Activated CD4-positive, alpha-beta T cell treated with anti-CD3 and anti-CD28 coated beads for 36 hours (primary cell): ENCODE data around the gene MYO1E. TPM values are rescaled to one million over a fixed set of nuclear protein-coding genes. Genes with fewer than 3 reads are reported as not detected.

Experiments
- ATAC-seq: fragments of 200-7000 bp; cut with Tn5 transposase; one replicate; pipeline ENCODE4 v1.10.0; 2021; ENCODE audit warnings: mild to moderate bottlenecking, moderate library complexity
- CTCF ChIA-PET: fragments of 350-600 bp; sonication (Branson Sonifier 250); formaldehyde crosslinking; loops from one replicate; lab custom pipeline; 2021; ENCODE audit warnings: antibody characterized with exemption; lab: Charles Lee
- POLR2A ChIA-PET: fragments of 350-600 bp; sonication (Branson Sonifier 250); formaldehyde crosslinking; loops from one replicate; lab custom pipeline; 2021; ENCODE audit warnings: antibody characterized with exemption, inconsistent platforms; lab: Charles Lee
- DNase-seq: peaks from one replicate; pipeline ENCODE4 v3.0.0-alpha.2; 2020
- H3K27ac Mint-ChIP-seq: one replicate; pipeline ENCODE4 v1.8.0; 2021; ENCODE audit warnings: mixed read lengths
- H3K27me3 Mint-ChIP-seq: one replicate; pipeline ENCODE4 v1.8.0; 2021; ENCODE audit warnings: mixed read lengths
- H3K36me3 Mint-ChIP-seq: one replicate; pipeline ENCODE4 v1.8.0; 2021; ENCODE audit warnings: low read depth, mixed read lengths
- H3K4me1 Mint-ChIP-seq: one replicate; pipeline ENCODE4 v1.8.0; 2021; ENCODE audit warnings: mixed read lengths
- H3K4me3 Mint-ChIP-seq: one replicate; pipeline ENCODE4 v1.8.0; 2021; ENCODE audit warnings: mild to moderate bottlenecking, moderate library complexity, mixed read lengths
- H3K9me3 Mint-ChIP-seq: one replicate; pipeline ENCODE4 v1.8.0; 2021; ENCODE audit warnings: low read depth, mixed read lengths
- intact Hi-C, 2 experiments: fragments of 100-400 bp; cut with DNase I in 1 of 2; cut with micrococcal nuclease in 1 of 2; formaldehyde crosslinking; loops; one replicate each; pipeline versions ENCODE4 v1.14.2 to v1.15.1; 2022 to 2024; cut with DNase I, micrococcal nuclease
- total RNA-seq, 2 experiments: library from RNA; stranded (reverse); gene quantifications; one replicate each; pipeline ENCODE4 v1.2.3, GENCODE V29; 2021

MYO1E gene
- total RNA-seq, result 10 to 100 TPM in 1 of 2 experiments, 1 to 10 TPM in 1; 8.0 to 12.6 TPM

GRCh38 chr15:59372352-59373211 is at the start of gene MYO1E:
MYO1E (minus strand) TSS chr15:59372871; CDS start chr15:59372500, 371 bp downstream.
- ChIA-PET POLR2A (no interaction called here), CTCF (interaction anchor here (1.5 kb wide), 1 partner anchor 12 kb away, joined by 4 read pairs; no protein-coding TSS in a partner anchor)
- Mint-ChIP-seq H3K4me3 (peak within 1 kb of the TSS; percentile 78), H3K27me3 (peaks cover 47% of the 10 kb centered on the region), H3K9me3 (no peaks in the 10 kb centered on the region), H3K4me1 (peaks cover 14% of the 10 kb centered on the region), H3K27ac (peak within 1 kb of the TSS; percentile 51), H3K36me3 (no peaks in the 10 kb centered on the region)
- ATAC-seq, result peak; percentile 75
- intact Hi-C loops, result loop anchor here (5.0 to 10.0 kb wide), 2 partner anchors 125 to 128 kb away; no protein-coding TSS in a partner anchor
- peak; percentile 47 for DNase-seq

- intact Hi-C loops, result no loop called here
- Mint-ChIP-seq H3K4me3 (no peak overlapping the region), H3K27me3 (peaks cover 21% of the 10 kb centered on the region), H3K36me3 (no peaks in the 10 kb centered on the region), H3K9me3 (no peaks in the 10 kb centered on the region), H3K27ac (no peak overlapping the region), H3K4me1 (peaks cover 4% of the 10 kb centered on the region)
- ChIA-PET POLR2A (no interaction called here), CTCF (interaction anchor here (0.8 kb wide), 1 partner anchor 9 kb away, joined by 4 read pairs; no protein-coding TSS in a partner anchor)
- DNase-seq (no peak), ATAC-seq (no peak)
Observed at GRCh38 chr15:59420986-59421618, 48.4 kb upstream of the MYO1E start.

GRCh38 chr15:59420108-59420507 is 47.4 kb upstream of the MYO1E start:
- Mint-ChIP-seq H3K4me3 (no peak overlapping the region), H3K9me3 (no peaks in the 10 kb centered on the region), H3K27me3 (peaks cover 25% of the 10 kb centered on the region), H3K27ac (no peak overlapping the region), H3K36me3 (no peaks in the 10 kb centered on the region), H3K4me1 (peaks cover 4% of the 10 kb centered on the region)
- ATAC-seq (peak; percentile 78), DNase-seq (peak; percentile 11)
- ChIA-PET POLR2A (no interaction called here), CTCF (interaction anchor here (0.7 to 1.0 kb wide), 2 partner anchors 15 to 186 kb away, joined by 3 read pairs; no protein-coding TSS in a partner anchor)
- intact Hi-C loops, result no loop called here

GRCh38 chr15:59419170-59419569 is 46.5 kb upstream of the MYO1E start:
- ChIA-PET POLR2A (no interaction called here), CTCF (interaction anchor here (0.7 to 1.2 kb wide), 3 partner anchors 8 to 187 kb away, joined by 3 to 5 read pairs (median 3); partner anchors contain the start of gene FAM81A)
- no peaks in the 10 kb centered on the region for H3K9me3 Mint-ChIP-seq
- ATAC-seq, result no peak
- peaks cover 4% of the 10 kb centered on the region for H3K4me1 Mint-ChIP-seq
- DNase-seq, result no peak
- H3K27ac Mint-ChIP-seq, result no peak overlapping the region
- H3K36me3 Mint-ChIP-seq, result no peaks in the 10 kb centered on the region
- intact Hi-C loops, result no loop called here
- no peak overlapping the region for H3K4me3 Mint-ChIP-seq
- H3K27me3 Mint-ChIP-seq, result peaks cover 19% of the 10 kb centered on the region

- POLR2A ChIA-PET, result no interaction called here
- Mint-ChIP-seq H3K36me3 (no peaks in the 10 kb centered on the region), H3K9me3 (no peaks in the 10 kb centered on the region), H3K4me1 (peaks cover 16% of the 10 kb centered on the region), H3K27me3 (peaks cover 11% of the 10 kb centered on the region), H3K4me3 (no peak overlapping the region), H3K27ac (no peak overlapping the region)
- CTCF ChIA-PET, result no interaction called here
- intact Hi-C loops, result no loop called here
- ATAC-seq, result no peak
- DNase-seq, result no peak
Observed at GRCh38 chr15:59416816-59417215, 44.1 kb upstream of the MYO1E start.

GRCh38 chr15:59413577-59413976 is 40.9 kb upstream of the MYO1E start:
- Mint-ChIP-seq H3K27ac (no peak overlapping the region), H3K36me3 (no peaks in the 10 kb centered on the region), H3K4me1 (peaks cover 14% of the 10 kb centered on the region), H3K27me3 (peaks cover 11% of the 10 kb centered on the region), H3K4me3 (no peak overlapping the region), H3K9me3 (no peaks in the 10 kb centered on the region)
- intact Hi-C loops, result no loop called here
- CTCF ChIA-PET, result interaction anchor here (1.2 to 1.3 kb wide), 2 partner anchors 12 to 119 kb away, joined by 3 to 4 read pairs; no protein-coding TSS in a partner anchor
- no peak for ATAC-seq
- DNase-seq, result no peak
- POLR2A ChIA-PET, result no interaction called here

- no peaks in the 10 kb centered on the region for H3K9me3 Mint-ChIP-seq
- ChIA-PET POLR2A (interaction anchor here (0.6 kb wide), 1 partner anchor 72 kb away, joined by 3 read pairs; no protein-coding TSS in a partner anchor), CTCF (interaction anchor here (1.4 to 1.6 kb wide), 2 partner anchors 122 to 236 kb away, joined by 3 read pairs; no protein-coding TSS in a partner anchor)
- DNase-seq, result no peak
- H3K4me1 Mint-ChIP-seq, result peaks cover 14% of the 10 kb centered on the region
- peaks cover 3% of the 10 kb centered on the region for H3K27me3 Mint-ChIP-seq
- intact Hi-C loops, result no loop called here
- no peak overlapping the region for H3K4me3 Mint-ChIP-seq
- no peak for ATAC-seq
- no peaks in the 10 kb centered on the region for H3K36me3 Mint-ChIP-seq
- no peak overlapping the region for H3K27ac Mint-ChIP-seq
Observed at GRCh38 chr15:59410391-59410896, 37.8 kb upstream of the MYO1E start.

- H3K27ac Mint-ChIP-seq, result no peak overlapping the region
- H3K4me1 Mint-ChIP-seq, result peaks cover 6% of the 10 kb centered on the region
- no peaks in the 10 kb centered on the region for H3K27me3 Mint-ChIP-seq
- ChIA-PET POLR2A (no interaction called here), CTCF (no interaction called here)
- ATAC-seq (no peak), DNase-seq (no peak)
- no peaks in the 10 kb centered on the region for H3K9me3 Mint-ChIP-seq
- no peaks in the 10 kb centered on the region for H3K36me3 Mint-ChIP-seq
- intact Hi-C loops, result no loop called here
- no peak overlapping the region for H3K4me3 Mint-ChIP-seq
Observed at GRCh38 chr15:59407946-59408345, 35.3 kb upstream of the MYO1E start.

- H3K4me1 Mint-ChIP-seq, result peaks cover 2% of the 10 kb centered on the region
- ATAC-seq, result no peak
- H3K27ac Mint-ChIP-seq, result no peak overlapping the region
- H3K9me3 Mint-ChIP-seq, result no peaks in the 10 kb centered on the region
- no peak for DNase-seq
- no peak overlapping the region for H3K4me3 Mint-ChIP-seq
- ChIA-PET CTCF (no interaction called here), POLR2A (interaction anchor here (0.9 kb wide), 1 partner anchor 229 kb away, joined by 6 read pairs; no protein-coding TSS in a partner anchor)
- H3K36me3 Mint-ChIP-seq, result no peaks in the 10 kb centered on the region
- H3K27me3 Mint-ChIP-seq, result no peaks in the 10 kb centered on the region
- intact Hi-C loops, result no loop called here
Observed at GRCh38 chr15:59406446-59406845, 33.8 kb upstream of the MYO1E start.

GRCh38 chr15:59405079-59405478 is 32.4 kb upstream of the MYO1E start:
- DNase-seq (no peak), ATAC-seq (no peak)
- POLR2A ChIA-PET, result no interaction called here
- Mint-ChIP-seq H3K9me3 (no peaks in the 10 kb centered on the region), H3K36me3 (no peaks in the 10 kb centered on the region), H3K27ac (no peak overlapping the region), H3K4me3 (no peak overlapping the region), H3K4me1 (no peaks in the 10 kb centered on the region), H3K27me3 (peaks cover 3% of the 10 kb centered on the region)
- intact Hi-C loops, result no loop called here
- CTCF ChIA-PET, result no interaction called here

- ChIA-PET POLR2A (no interaction called here), CTCF (no interaction called here)
- no peaks in the 10 kb centered on the region for H3K36me3 Mint-ChIP-seq
- DNase-seq (no peak), ATAC-seq (no peak)
- intact Hi-C loops, result no loop called here
- no peak overlapping the region for H3K27ac Mint-ChIP-seq
- H3K4me3 Mint-ChIP-seq, result no peak overlapping the region
- no peaks in the 10 kb centered on the region for H3K4me1 Mint-ChIP-seq
- no peaks in the 10 kb centered on the region for H3K9me3 Mint-ChIP-seq
- peaks cover 7% of the 10 kb centered on the region for H3K27me3 Mint-ChIP-seq
Observed at GRCh38 chr15:59401824-59402569, 29.3 kb upstream of the MYO1E start.
